ENCODE measurements around the gene EMSY.
"Not testable (repeated sequence)": the region's sequence is repeated elsewhere in the genome, so short reads cannot be mapped to it uniquely, and the experiment has no call there.

The EMSY gene, protein sequence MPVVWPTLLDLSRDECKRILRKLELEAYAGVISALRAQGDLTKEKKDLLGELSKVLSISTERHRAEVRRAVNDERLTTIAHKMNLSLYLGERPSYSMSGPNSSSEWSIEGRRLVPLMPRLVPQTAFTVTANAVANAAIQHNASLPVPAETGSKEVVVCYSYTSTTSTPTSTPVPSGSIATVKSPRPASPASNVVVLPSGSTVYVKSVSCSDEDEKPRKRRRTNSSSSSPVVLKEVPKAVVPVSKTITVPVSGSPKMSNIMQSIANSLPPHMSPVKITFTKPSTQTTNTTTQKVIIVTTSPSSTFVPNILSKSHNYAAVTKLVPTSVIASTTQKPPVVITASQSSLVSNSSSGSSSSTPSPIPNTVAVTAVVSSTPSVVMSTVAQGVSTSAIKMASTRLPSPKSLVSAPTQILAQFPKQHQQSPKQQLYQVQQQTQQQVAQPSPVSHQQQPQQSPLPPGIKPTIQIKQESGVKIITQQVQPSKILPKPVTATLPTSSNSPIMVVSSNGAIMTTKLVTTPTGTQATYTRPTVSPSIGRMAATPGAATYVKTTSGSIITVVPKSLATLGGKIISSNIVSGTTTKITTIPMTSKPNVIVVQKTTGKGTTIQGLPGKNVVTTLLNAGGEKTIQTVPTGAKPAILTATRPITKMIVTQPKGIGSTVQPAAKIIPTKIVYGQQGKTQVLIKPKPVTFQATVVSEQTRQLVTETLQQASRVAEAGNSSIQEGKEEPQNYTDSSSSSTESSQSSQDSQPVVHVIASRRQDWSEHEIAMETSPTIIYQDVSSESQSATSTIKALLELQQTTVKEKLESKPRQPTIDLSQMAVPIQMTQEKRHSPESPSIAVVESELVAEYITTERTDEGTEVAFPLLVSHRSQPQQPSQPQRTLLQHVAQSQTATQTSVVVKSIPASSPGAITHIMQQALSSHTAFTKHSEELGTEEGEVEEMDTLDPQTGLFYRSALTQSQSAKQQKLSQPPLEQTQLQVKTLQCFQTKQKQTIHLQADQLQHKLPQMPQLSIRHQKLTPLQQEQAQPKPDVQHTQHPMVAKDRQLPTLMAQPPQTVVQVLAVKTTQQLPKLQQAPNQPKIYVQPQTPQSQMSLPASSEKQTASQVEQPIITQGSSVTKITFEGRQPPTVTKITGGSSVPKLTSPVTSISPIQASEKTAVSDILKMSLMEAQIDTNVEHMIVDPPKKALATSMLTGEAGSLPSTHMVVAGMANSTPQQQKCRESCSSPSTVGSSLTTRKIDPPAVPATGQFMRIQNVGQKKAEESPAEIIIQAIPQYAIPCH (N-terminal part only)

DNA sequence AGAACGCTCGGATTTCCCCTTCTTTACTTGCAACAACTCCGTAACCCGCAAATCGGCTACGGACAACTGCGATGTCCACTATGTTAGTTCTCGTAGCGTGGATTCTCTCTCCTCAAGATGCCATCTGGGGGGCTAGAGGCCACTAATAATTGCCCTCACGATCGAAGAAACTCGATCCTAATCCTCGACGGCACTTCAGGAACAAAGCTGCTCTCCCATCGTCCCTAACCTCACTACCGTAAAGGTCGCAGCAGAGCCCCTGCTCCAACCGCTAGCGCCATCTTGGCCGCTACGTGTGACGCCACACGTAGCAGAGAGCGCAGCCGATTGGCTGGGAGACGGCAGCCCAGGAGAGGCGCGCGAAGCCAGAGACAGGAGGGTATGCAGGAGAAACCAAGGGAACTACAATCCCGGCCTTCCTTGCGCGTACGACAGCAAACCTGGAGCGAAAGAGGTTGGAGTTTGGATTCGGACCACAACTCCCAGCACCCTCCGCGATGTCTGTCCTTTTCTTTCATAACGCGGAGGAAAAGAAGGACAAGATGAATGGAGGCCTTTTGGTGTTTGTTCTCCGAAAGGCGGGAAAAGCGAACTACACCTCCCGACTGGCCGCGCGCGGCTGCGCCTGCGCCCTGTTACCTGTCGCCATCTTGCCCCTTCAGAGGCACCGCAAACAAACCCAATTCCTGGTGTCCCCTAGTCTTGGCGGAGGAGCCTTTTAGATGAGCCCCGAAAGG is at the start of gene EMSY:
TSS of gene EMSY (plus strand) at position 635 of the 737 bp plus-strand sequence. CDS start 1,921 bp downstream, outside the sequence.
- DNase-seq, result peak; percentile 99 to 100

DNA sequence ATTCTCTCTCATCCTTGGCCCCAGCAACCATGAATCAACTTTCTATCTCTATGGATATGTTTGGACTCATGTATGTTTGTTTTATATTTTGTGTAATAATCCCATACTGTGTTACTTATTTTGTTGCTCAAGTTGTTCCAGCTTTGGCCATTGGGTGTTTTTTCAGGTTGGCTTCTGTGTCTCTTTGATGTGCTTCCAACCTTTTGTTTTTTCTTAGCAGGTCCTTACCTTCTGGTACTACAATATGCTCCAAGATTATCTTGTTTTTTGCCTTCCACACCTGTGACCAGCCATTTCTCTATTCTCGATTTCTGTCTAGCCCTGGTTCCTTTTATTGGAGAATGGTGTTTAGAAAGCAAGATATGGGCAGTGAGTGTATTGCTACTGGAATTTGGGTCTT is 49.5 kb upstream of the EMSY start:
- no peak for DNase-seq

DNA sequence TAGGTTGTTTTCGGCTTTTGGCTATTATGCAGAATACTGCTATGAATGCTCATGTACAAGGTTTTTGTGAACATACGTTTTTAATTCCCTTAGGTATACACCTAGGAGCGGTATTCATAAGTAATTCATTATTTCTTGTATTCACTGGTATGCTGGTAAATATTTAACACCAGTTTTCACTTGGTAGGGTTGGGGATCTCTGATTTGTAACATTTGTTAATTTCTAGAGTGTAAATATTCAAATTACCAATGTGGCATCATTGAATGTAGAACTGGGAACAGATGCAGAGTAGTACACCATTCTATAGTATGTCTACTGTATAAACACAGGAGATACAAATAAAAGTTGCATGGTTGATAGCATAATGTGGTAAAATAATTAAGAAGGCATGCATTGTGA is 47.4 kb upstream of the EMSY start:
- DNase-seq, result no peak

DNA sequence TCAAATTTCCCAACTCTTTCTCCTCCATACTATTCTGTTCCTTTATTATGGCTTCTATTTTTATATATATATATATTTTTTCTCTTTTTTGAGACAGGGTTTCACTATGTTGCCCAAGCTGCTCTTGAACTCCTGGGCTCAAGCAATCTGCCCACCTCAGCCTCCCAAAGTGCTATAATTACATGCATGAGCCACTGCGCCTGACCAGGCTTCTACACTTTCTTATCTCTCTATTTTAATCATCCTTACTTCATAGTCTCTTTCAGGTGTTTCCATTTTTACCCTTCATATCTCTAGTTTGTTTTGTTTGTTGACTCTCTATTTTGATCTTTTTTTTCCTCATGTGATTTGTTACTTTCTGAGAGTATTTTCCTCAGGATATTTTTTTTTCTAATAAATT is 43.9 kb upstream of the EMSY start:
- no peak for DNase-seq

DNA sequence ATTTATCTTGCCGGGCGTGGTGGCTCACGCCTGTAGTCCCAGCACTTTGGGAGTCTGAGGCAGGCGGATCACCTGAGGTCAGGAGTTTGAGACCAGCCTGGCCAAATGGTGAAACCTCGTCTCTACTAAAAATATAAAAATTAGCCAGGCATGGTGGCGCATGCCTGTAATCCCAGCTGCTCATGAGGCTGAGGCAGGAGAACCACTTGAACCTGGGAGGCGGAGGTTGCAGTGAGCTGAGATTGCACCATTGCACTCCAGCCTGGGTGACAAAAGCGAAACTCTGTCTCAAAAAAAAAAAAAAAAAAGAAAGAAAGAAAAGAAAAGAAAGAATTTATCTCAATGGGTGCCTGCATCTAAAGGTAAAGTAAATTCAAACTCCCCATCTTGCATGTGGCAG is 43.3 kb upstream of the EMSY start:
- not testable (repeated sequence) for DNase-seq

DNA sequence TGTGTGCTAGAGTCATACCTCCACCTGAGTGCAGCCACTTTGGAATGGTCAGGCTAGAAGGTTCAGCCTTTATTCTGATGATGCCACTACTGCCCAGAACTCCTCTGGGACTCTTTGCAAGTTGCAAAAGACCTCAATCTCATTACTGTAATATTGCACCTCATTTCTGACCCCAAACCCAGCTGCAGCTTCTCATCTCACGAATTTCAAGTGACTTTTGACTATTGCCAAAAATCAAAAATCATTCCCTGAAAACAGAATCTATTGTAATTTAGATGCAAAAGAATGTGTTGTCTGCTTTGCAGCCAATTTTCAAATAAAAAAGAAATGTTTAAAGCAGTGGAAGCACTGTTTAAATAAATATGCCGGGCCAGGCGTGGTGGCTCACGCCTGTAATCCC is 38.5 kb upstream of the EMSY start:
- DNase-seq, result no peak

DNA sequence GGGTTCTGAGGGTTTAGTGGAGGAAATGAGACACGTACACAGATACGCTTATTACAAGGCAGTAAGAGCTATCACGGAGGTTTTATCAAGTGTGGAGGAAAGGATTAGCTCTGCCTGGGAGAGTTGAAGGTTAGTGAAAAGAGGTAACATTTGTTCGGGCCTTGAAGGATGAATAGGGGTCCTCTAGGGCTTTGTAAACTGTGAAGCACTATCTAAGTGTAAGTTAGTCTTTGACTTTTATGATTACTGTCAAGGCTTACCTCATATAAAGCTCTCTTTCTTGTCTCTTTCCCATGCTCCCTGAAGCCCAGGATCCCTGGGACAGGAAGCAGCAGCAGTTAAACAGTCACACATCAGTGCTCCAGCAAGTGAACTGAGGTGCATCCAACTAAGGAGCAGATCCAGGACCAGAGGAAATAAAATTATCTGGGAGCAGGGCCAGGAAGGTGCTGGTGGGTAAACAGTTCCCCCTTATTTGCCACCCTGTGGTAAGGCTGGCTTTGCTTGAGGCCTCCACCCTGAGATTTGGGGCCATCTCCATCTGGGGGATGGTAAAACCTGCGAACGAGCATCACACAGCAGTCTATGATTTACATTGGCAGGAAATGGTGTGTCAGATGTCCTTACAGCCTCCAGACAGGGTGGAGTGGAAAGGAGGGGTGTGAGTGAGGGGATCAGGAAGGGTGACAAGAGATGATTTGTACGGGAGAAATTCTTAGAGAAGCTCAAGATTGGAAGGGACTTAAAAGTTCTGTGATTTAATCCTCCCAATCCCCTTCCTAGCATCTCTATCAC is 36.5 kb upstream of the EMSY start:
- peak; percentile 61 to 63 for DNase-seq

DNA sequence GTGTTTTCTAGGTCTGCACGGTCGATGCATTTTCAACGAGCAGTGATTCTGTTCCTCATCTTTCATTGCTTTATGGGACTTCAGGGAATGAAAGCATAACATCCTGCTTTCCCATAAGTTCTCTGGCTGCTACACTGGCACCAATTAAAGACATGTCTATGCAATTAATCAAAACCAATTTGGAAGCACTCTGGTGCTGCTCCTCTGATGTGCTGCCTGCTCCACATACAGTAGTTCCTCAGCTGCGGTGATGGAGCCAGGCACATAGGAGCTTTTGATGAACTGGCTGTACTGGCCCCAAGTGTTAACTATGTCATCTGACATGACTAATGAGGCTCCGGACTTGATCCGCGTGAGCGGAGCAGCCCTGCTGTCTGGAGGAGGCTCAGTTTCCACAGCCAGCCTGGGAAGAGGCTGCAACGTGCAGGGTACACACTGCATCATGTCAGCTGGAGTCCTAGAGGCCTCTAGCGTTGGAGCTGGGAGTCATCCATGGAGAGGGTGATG is 33.9 kb upstream of the EMSY start:
- no peak for DNase-seq

DNA sequence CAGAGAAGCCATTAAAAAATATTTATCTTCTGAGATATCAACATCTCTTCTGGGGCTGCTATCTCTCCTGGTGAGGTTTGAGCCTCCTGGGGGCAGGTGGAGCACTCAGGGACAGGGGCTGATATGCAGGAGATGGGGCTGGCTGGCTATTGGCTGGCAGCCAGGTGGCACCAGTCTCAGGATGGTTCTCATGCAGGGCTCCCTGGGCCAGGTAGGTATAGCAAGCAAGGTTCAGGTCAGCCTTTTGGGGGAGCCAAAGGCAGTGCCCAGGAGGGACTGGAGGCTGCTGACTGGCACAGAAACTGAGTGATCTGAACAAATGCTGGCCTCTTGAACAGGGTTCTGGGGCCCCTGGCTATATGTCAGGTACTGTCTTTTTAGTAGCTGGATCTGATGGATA is 29.7 kb upstream of the EMSY start:
- peak in 1 of 2 experiments; percentile 21 for DNase-seq

DNA sequence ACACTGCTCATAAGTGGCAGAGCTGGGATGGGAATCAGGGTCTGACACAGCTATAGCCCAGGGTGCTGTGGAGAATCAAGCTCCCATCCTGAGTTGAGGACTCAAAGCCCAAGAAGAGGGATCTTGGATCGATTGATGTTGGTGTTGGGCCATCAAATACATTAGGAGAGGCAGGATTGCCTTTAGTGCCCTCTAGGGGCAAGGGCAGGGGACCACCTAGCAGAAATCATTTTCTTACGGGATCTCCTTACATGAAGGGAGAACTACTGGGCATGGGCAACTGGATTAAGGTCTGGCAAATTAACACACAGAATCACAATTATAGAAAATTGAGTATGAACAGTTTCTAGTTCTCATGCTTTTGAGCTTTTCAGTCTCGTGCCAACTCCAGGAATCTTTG is 24.9 kb upstream of the EMSY start:
- peak in 1 of 2 experiments; percentile 44 for DNase-seq

DNA sequence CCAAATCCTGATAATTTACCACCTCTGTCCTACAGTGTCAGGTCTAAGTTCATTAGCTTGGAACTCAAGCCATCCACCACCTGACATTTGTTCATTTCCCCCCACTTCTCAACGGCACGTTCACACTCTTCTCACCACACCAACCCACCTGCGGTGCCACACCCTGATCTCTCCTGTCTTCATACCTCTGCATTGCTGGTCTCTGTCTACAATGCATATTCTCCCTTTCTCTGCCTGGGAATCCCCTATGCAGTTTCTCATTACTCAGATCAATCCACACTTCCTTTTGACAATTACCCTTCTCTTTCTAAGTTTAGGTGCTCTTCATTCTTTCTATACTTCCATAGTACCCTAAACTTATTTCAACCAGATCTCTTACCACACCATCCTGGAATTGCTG is 20.4 kb upstream of the EMSY start:
- no peak for DNase-seq

DNA sequence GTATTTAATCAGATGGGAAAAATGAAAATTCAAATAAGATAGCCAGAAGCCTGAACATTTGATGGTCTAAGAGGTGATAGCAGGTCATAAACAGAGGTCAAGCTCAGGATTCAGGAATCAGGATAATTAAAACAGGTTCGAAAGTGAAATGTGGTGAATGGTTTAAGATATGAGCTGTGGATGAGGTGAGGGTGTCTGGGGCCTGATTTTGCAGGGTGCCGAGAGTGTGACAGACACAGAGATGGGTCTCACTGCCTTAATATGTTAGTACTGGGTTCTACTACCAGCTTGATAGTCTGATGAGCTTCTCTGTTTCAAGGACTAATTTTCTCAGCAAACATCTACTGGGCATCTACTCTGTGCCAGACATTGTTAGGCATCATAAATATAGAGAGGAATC is 19.9 kb upstream of the EMSY start:
- no peak for DNase-seq

DNA sequence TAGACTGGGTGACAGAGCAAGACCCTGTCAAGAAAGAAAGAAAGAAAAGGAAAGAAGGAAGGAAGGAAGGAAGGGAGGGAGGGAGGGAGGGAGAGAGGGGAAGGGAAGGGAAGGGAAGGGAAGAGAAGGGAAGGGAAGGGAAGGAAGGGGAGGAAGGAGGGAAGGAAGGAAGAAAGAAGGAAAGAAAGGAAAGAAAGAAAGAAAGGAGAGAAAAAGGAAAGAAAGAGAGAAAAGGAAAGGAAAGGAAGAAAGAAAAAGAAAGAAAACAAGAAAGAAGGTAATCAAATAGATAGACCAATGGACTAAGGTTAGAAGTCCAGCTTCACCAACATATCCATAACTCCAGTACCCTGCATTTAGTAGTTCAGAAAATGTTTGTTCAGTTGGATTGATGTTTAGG is 18.2 kb upstream of the EMSY start:
- DNase-seq, result no peak

DNA sequence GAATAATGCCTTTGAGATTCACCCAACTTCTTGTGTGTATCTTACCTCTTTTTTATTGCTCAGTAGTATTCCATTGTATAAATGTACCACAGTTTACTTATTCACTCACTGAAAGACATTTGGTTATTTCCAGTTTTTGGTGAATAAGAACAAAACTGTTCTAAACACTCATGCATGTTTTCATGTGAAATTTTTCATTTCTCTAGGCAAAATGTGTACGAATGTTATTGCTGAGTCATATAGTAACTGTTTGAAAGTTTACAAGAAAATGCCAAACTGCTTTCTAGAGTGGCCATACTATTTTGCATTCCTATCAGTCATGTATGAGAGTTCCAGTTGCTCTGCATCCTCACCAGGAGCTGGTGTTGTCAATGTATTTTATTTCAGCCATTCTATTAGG is 8.8 kb upstream of the EMSY start:
- DNase-seq, result no peak

DNA sequence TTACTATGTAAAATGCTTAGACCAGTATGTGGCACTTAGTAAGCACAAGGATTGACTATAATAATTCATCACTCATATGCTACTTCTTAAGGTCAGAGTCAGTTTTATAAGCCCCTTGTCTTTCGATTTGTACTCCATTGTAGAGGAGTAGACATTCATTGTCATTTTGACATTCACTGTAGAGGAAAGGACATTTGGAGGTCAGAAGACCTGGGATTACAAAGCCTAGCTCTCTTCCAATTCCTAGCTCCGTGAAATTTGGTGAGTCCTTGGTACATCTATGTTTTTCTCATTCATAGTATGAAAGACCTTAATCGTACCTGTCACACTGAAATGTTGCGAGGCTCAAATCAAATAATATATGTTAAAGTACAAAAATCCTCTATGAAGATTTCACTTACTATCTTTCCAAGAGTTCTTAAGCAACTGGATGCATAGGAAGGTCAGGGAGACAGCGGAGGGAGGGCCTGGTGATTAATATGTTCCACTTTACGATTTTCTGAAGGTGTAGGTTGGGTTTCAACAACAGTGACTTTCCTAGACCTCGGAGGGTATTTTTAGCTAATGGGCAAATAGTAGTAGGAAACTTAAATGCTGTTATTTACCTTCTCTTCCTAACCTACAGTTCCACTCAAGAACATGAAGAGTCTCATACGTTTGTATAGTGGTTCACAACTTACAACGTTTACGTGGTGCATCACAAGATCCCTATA is 1.4 kb upstream of the EMSY start:
- DNase-seq, result no peak

DNA sequence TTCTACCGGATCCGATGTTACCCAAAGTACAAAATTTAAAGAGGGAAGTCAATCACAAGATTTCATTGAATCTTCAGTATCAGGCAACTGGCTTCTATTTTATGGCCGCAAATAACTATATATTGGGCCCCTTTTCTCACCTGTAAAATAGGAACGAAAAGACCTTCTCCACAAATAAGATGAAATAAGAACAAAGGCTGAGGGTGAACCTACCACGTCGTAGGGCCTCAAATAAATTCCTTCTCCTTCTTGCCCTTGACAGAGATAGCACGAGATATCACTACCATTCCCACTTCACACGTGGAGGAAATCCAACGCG is 794 bp upstream of the EMSY start:
- DNase-seq, result no peak

DNA sequence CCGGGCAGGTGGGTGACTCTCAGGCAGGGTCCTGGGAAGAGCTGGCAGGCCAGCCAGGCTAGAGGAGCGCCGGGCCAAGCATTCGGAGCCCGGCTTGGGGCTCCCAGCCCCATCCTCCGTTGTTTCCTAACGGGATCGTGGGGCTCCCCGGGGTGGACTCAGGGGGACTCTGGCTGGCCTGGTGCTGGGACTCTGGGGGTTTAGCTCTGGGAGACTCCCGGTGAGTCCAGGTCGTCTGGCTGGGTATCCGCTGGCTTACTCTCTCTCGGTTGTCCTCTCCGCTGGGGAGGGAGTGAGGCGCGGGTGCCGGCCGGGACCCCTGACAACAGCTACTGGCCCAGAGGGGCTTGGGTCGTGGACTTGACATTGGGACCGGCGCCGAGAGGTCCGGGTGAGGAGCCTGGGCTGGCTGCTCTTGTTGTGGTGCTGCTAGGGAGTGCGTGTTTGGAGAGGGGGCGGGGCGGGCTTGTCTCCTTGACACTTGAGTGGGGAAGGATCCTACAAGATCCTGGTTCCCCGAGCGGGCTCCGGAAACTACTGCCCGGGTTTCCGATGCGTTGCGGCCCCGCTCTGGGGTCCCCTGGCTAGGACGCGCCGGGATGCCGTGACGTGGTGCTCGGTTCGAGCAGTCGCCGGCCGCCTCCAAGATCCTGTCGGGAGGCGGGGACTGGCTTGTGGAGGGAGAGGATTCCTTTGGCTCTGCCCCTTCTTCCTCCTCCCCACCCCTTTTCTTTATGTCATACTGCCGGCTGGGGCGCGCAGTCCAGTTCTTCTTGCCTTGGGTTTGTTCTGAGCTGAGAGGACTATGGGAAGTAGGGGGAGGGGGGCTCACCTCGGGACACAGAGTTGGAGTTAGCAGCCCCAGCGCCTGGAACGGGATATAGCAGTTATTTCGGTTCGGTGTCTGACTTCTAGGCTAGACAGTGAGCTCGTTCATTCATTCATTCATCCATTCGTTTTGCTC is 585 bp downstream of the EMSY start:
- DNase-seq, result peak; percentile 75 to 86

DNA sequence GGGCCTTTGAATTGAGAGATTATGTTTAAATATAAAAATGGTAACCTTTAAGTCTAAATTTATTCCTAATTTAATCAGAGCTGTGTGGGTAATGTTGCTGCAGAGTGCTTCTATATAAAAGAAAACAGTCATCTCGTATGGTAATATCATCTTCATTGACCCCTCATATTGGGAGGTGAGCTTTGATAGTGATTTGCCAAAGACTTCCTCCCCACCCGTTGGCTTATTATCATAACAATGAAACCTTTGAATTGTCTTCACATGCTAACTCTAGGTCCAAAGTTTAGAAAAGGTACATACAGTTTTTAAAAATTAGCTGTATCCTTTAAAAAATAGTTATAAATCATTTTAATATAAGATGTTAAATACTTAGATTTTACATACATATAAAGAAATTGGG is 3.7 kb downstream of the EMSY start:
- DNase-seq, result no peak

DNA sequence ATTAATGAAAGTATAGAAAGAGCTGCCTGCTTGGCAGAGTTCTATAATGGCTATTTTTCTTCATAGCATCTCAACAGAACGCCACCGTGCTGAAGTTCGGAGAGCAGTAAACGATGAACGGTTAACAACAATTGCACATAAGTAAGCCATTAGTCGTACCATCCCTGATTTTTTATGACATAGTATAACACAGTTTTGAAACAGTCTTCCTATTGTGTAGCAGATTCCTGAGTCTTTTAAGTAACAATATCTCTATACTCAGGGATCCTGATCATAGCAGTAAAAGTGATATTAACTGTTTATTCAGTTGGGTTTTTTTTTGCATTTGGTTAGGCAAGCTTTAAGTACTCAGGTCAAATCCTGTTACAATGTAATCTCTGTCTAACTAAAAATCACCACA is 8.4 kb downstream of the EMSY start:
- DNase-seq, result no peak

DNA sequence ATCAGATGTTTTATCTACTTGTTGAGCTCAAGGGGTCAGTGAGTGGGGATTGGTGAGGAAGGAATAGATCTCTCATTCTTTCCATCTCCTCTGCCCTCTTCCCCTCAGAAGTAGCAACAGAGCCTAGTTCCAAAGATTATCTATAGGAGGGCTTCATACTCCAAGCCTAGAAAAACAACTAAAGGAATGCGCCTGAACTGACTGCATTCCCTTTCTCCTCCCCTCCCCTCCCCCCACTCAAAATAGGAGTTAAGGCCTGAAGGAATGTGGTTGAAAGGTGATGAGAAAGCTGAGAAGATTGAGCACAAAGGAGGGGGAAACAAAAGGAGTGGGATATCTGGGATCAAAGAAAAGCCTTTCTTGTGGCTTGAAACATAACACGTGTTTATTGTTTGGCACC is 10.5 kb downstream of the EMSY start:
- no peak for DNase-seq
